Heart left ventricle (tissue), 16 donors: ENCODE results near the gene TBC1D5. TPM values are rescaled to one million over a fixed set of nuclear protein-coding genes. Genes with fewer than 3 reads are reported as not detected.

ENCODE experiments used
- ATAC-seq, 4 donors: fragments of 200-7000 bp; cut with Tn5 transposase; one replicate each; pipeline ENCODE4 v1.9.1; 2020 to 2022; ENCODE audit warnings: moderate library complexity in 4 of 4, mild to moderate bottlenecking in 3 of 4, moderate number of reproducible peaks in 1 of 4
- DNase-seq, 5 donors: peaks; one replicate each; pipeline ENCODE4 v3.0.0-alpha.2; 2020
- H3K27ac ChIP-seq, 12 donors: fragments of 200-600 bp; sonication (generic) in 4 of 12; one replicate each; pipeline versions ENCODE4 v1.5.0 to v1.8.0; 2016 to 2022; ENCODE audit warnings: mild to moderate bottlenecking in 2 of 12
- H3K27me3 ChIP-seq, 9 donors: fragments of 200-600 bp; sonication (generic) in 2 of 9; one replicate each; pipeline versions ENCODE4 v1.5.1 to v1.8.0; 2016 to 2022; ENCODE audit warnings: mild to moderate bottlenecking in 3 of 9
- H3K36me3 ChIP-seq, 9 donors: fragments of 200-600 bp; sonication (generic) in 2 of 9; one replicate each; pipeline versions ENCODE4 v1.5.0 to v1.8.0; 2018 to 2022; ENCODE audit warnings: mild to moderate bottlenecking in 2 of 9
- H3K4me1 ChIP-seq, 12 donors: fragments of 200-600 bp; sonication (generic) in 4 of 12; one replicate each; pipeline versions ENCODE4 v1.5.0 to v1.8.0; 2016 to 2022; ENCODE audit warnings: mild to moderate bottlenecking in 3 of 12
- H3K4me3 ChIP-seq, 12 donors: fragments of 200-600 bp; sonication (generic) in 4 of 12; one replicate each; pipeline versions ENCODE4 v1.5.0 to v1.8.0; 2017 to 2022; ENCODE audit warnings: mild to moderate bottlenecking in 9 of 12, moderate library complexity in 4 of 12
- H3K9me3 ChIP-seq, 12 donors: fragments of 200-600 bp; sonication (generic) in 4 of 12; one replicate each; pipeline versions ENCODE4 v1.5.0 to v1.8.0; 2016 to 2022; ENCODE audit warnings: mild to moderate bottlenecking in 1 of 12
- POLR2A ChIP-seq, 2 donors: fragments of 450-650 bp; IDR thresholded peaks; one replicate each; pipeline ENCODE4 v1.6.1; 2017; ENCODE audit warnings: antibody characterized with exemption in 2 of 2, mild to moderate bottlenecking in 2 of 2, moderate library complexity in 2 of 2
- WGBS, 4 donors: extraction: QIAGEN DNeasy Blood & Tissue Kit in 2 of 4; methylation state at CpG; one replicate each; pipeline versions ENCODE4 v1.1.5 to v1.1.7; 2013 to 2018; 5-methylcytosine and 5-hydroxymethylcytosine counted together
- intact Hi-C, 10 donors: fragments of 100-400 bp; cut with DNase I; formaldehyde crosslinking; loops; one replicate each; pipeline versions ENCODE4 v1.11.1 to v1.14.2; 2022
- polyA plus RNA-seq, 2 donors: library from polyadenylated mRNA; stranded (reverse); fragments of 200-250 nt; gene quantifications; one replicate each; pipeline ENCODE4 v1.2.3, GENCODE V29; 2013
- total RNA-seq, 9 donors: library from RNA; depleted of rRNA in 2 of 9; stranded (reverse); fragments of >200 nt in 2 of 9; fragmentation: NEBNext Ultra II Directional in 3 of 9; extraction: Animal tissue kit (Norgen Biotek cat#: 25700) in 3 of 9; gene quantifications; one replicate each; pipeline versions ENCODE4 v1.1.0 to v1.2.4, GENCODE V29; 2016 to 2023
- TF ChIP-seq, protein P1 (sequence below), 12 donors: fragments of 200-600 bp; sonication (generic) in 4 of 12; IDR thresholded peaks; one replicate each; pipeline versions ENCODE4 v1.5.0 to v1.8.0; 2018 to 2022; ENCODE audit warnings: antibody characterized with exemption in 12 of 12, mild to moderate bottlenecking in 5 of 12
- donor health status: ischemic (EF 13 %, LVEDD 7.1; RV severe dilation, severe dysfunction).
- donor health status: healthy with polysubstance abuse.
- donor health status: DM: no; HTN: yes; CAD: no.
- donor health status: DM: no; HTN: no; CAD: no.
- donor health status: ischemic (EF 25% LVEDD 6.9; RV normal size, moderate dysfunction).
- donor health status: ischemic (EF 25% LVEDD 5.7; RV mildly dilated, moderate dysfunction).
- donor health status: healthy.
- donor health status: DM: yes; HTN: yes; CAD: no.
- donor health status: ischemic (EF 35%, LVEDD 5.7; RV mildly dilated, moderate dysfunction).
- donor health status: nonischemic (EF 11% LVEDD 7.7; RV severe dilation, severe dysfunction).
- donor health status: DM: yes; HTN: yes; CAD: no.
- donor health status: PGD.
- donor health status: ischemic (EF 29% LVEDD 5.4; RV normal size, mild dysfunction).
- donor health status: nonischemic (EF 23%, LVEDD 6.1; RV moderate dilation, normal function).

TBC1D5 gene
- total and polyA plus RNA-seq, 11 donors, result 5.8 to 48.3 (median 31.1) TPM

DNA sequence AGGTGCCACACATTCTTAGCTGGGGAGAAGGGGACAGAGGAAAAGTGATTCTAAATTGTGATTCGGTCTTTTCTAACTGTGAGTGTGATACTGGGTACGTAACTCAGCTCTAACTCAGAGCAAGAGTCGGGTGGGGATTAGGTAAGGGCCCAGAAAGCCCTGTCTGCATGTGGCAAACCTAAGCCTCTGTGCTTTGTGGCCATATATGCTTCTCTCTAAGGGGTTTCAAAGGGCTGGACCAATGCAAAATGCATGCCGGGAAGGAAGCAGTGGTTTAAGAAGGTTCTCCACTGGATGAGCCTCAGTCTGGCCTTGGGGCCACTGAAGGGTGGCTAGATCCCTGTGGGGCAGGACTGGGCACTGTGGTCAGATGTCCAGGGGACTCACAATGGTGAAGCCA is 581.8 kb downstream of the TBC1D5 start:
- H3K4me3 ChIP-seq, result no peak overlapping the region
- peaks cover 0 to 53% (median 15%) of the 10 kb centered on the region in 12 donors for H3K4me1 ChIP-seq
- H3K36me3 ChIP-seq, result peaks cover 0 to 81% (median 36%) of the 10 kb centered on the region in 9 donors
- H3K27ac ChIP-seq, result peak overlapping the region in 11 of 12 donors; percentile 19 to 94 (median 81)
- intact Hi-C loops, result no loop called here
- ATAC-seq (no peak), DNase-seq (no peak)
- no peaks in the 10 kb centered on the region for H3K27me3 ChIP-seq
- H3K9me3 ChIP-seq, result no peaks in the 10 kb centered on the region
- WGBS, 4 donors, result 80 to 90% (median 86%) methylated on average over 4 of the region's 4 CpGs
- TF ChIP-seq, protein P1, sequence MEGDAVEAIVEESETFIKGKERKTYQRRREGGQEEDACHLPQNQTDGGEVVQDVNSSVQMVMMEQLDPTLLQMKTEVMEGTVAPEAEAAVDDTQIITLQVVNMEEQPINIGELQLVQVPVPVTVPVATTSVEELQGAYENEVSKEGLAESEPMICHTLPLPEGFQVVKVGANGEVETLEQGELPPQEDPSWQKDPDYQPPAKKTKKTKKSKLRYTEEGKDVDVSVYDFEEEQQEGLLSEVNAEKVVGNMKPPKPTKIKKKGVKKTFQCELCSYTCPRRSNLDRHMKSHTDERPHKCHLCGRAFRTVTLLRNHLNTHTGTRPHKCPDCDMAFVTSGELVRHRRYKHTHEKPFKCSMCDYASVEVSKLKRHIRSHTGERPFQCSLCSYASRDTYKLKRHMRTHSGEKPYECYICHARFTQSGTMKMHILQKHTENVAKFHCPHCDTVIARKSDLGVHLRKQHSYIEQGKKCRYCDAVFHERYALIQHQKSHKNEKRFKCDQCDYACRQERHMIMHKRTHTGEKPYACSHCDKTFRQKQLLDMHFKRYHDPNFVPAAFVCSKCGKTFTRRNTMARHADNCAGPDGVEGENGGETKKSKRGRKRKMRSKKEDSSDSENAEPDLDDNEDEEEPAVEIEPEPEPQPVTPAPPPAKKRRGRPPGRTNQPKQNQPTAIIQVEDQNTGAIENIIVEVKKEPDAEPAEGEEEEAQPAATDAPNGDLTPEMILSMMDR (IDR thresholded peaks at IDR 0.05), result no peak
- TF ChIP-seq POLR2A (IDR thresholded peaks at IDR 0.05), result no peak

DNA sequence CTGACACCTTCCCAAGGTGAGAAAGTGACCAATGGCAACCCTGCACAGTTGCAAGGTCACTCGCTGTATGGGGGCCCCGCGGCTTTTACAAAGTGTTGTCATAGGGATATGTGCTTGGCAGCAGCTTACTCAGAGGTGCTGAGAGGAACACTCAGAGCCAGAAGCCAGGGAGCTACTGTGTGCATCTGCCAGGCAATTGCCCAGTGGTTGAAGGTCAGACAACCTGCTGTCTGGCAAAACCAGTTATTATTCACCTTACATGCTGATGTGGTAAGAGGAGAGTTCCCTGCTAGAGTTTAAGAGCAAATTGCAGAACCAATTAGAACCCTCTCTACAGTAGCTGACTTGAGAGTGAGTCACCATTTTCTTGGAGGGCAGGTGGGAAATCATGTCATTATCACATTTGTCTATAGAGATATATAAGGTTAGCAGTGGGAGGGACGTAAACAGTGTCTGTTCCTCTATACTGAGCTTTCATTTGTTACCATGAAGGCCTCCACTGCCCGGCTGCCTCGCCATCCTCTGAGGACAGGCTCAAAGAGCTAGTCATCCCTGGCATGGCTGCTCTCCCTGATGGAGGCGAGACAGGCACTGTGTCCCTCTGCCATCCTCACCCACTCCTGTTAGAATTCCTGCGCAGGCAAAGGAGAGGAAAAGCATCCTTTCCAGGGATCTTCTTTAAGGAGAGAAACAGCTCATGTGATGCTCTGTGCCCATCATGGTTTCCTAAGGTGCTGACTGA is 583.3 kb downstream of the TBC1D5 start:
- TF ChIP-seq, protein P1 (IDR thresholded peaks at IDR 0.05), result no peak
- no peak for TF ChIP-seq POLR2A (IDR thresholded peaks at IDR 0.05)
- H3K4me1 ChIP-seq, result peaks cover 0 to 55% (median 13%) of the 10 kb centered on the region in 12 donors
- 58 to 79% (median 74%) methylated on average over 8 of the region's 8 CpGs for WGBS, 4 donors
- intact Hi-C loops, result loop anchor here in 2 of 10 donors (10.0 kb wide), 2 partner anchors 114 to 274 kb away; partner anchors contain the start of gene PLCL2 (in 1 of the 2)
- H3K27me3 ChIP-seq, result no peaks in the 10 kb centered on the region
- peak overlapping the region; percentile 50 to 94 (median 83) for H3K27ac ChIP-seq
- peaks cover 0 to 80% (median 38%) of the 10 kb centered on the region in 9 donors for H3K36me3 ChIP-seq
- DNase-seq (peak in 4 of 5 donors; percentile 40 to 82 (median 65)), ATAC-seq (peak; percentile 84 to 86 (median 86))
- no peak overlapping the region for H3K4me3 ChIP-seq
- peaks cover 0 to 6% (median 0%) of the 10 kb centered on the region in 12 donors for H3K9me3 ChIP-seq

DNA sequence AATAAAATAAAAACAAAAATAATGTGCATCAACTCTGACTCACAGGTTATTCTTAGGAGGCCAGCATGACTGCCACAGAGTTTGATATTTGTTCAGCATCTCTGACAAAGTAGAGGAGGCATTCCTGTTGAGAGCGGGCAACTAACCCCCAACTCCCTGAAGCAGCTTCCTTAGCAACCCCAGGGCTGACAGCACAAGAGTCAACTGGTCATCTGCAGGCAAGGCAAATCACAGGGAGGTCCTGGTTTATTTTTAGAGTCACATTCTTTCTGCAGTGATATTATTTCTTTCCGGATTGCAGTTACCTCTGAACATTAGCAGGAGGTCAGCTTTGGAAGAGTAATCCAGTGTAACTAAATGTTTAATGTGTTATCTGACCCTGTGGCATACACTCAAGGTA is 584.7 kb downstream of the TBC1D5 start:
- H3K4me1 ChIP-seq, result peaks cover 0 to 55% (median 13%) of the 10 kb centered on the region in 12 donors
- TF ChIP-seq, protein P1 (IDR thresholded peaks at IDR 0.05), result no peak
- TF ChIP-seq POLR2A (IDR thresholded peaks at IDR 0.05), result no peak
- peak; percentile 42 to 77 (median 68) for ATAC-seq
- H3K27ac ChIP-seq, result peak overlapping the region; percentile 50 to 94 (median 83)
- H3K9me3 ChIP-seq, result peaks cover 0 to 20% (median 8%) of the 10 kb centered on the region in 12 donors
- H3K27me3 ChIP-seq, result no peaks in the 10 kb centered on the region
- intact Hi-C loops, result loop anchor here in 2 of 10 donors (10.0 kb wide), 2 partner anchors 113 to 273 kb away; partner anchors contain the start of gene PLCL2 (in 1 of the 2)
- WGBS, 4 donors, result 30 to 50% (median 37%) methylated on average over 2 of the region's 2 CpGs
- peaks cover 0 to 76% (median 39%) of the 10 kb centered on the region in 9 donors for H3K36me3 ChIP-seq
- H3K4me3 ChIP-seq, result no peak overlapping the region
- DNase-seq, result peak in 2 of 5 donors; percentile 57 to 58

DNA sequence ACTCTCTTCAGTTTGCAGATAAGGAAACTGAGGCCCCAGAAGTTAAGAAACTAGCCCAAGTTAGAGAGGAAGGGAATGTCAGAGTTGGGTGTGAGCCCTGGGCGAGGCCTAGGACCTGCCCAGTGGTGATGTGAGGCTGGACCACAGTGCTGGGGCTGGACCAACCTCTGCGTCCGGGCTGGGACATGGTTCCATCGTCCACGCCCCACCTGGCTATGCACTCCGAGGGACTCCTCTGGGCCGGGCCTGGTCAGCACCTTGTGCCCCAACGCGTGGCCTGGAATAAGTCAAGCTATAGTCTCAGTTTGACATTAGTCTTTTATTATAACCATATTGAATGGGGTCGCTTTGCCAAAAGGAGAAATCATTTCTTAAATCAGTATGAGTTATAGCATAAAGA is 585.6 kb downstream of the TBC1D5 start:
- intact Hi-C loops, result loop anchor here in 2 of 10 donors (10.0 kb wide), 2 partner anchors 112 to 272 kb away; partner anchors contain the start of gene PLCL2 (in 1 of the 2)
- DNase-seq (no peak), ATAC-seq (no peak)
- H3K27me3 ChIP-seq, result no peaks in the 10 kb centered on the region
- TF ChIP-seq, protein P1 (IDR thresholded peaks at IDR 0.05), result no peak
- TF ChIP-seq POLR2A (IDR thresholded peaks at IDR 0.05), result no peak
- 93 to 98% (median 97%) methylated on average over 10 of the region's 10 CpGs for WGBS, 4 donors
- peaks cover 0 to 24% (median 8%) of the 10 kb centered on the region in 12 donors for H3K9me3 ChIP-seq
- H3K36me3 ChIP-seq, result peaks cover 0 to 70% (median 33%) of the 10 kb centered on the region in 9 donors
- no peak overlapping the region for H3K4me3 ChIP-seq
- peaks cover 0 to 50% (median 13%) of the 10 kb centered on the region in 12 donors for H3K4me1 ChIP-seq
- H3K27ac ChIP-seq, result peak overlapping the region in 6 of 12 donors; percentile 77 to 94 (median 83)
